A673 (cell line): ENCODE results near the gene TMIGD3.

Experiments used
- CTCF ChIP-seq: fragments of 300-800, 200-600 bp; sonication (generic); conservative IDR thresholded peaks from 2 replicates; pipeline ENCODE4 v1.5.1; 2017; ENCODE audit warnings: low read depth, mild to moderate bottlenecking, antibody characterized with exemption, low read length, moderate library complexity, mixed read lengths
- EZH2 ChIP-seq: fragments of 200-600 bp; sonication (generic); IDR thresholded peaks from 2 replicates; pipeline ENCODE4 v1.6.1; 2017; ENCODE audit warnings: borderline replicate concordance, low read depth, mild to moderate bottlenecking, mixed read lengths, antibody characterized with exemption, low read length; ENCODE audit not compliant: poor library complexity, severe bottlenecking

GRCh38 chr1:111448918-111449702 lies 54.3 kb downstream of the TMIGD3 start, which contains the start of the genes ATP5PB and WDR77:
- TF ChIP-seq CTCF (no peak), EZH2 (no peak)
